ENCODE data around the gene CCDC24.

GRCh38 chr1:43962324-43962723, 29.1 kb upstream of the CCDC24 start:
- TF ChIP-seq, protein P1, sequence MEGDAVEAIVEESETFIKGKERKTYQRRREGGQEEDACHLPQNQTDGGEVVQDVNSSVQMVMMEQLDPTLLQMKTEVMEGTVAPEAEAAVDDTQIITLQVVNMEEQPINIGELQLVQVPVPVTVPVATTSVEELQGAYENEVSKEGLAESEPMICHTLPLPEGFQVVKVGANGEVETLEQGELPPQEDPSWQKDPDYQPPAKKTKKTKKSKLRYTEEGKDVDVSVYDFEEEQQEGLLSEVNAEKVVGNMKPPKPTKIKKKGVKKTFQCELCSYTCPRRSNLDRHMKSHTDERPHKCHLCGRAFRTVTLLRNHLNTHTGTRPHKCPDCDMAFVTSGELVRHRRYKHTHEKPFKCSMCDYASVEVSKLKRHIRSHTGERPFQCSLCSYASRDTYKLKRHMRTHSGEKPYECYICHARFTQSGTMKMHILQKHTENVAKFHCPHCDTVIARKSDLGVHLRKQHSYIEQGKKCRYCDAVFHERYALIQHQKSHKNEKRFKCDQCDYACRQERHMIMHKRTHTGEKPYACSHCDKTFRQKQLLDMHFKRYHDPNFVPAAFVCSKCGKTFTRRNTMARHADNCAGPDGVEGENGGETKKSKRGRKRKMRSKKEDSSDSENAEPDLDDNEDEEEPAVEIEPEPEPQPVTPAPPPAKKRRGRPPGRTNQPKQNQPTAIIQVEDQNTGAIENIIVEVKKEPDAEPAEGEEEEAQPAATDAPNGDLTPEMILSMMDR (IDR thresholded peaks at IDR 0.05), result no peak
- no peak for TF ChIP-seq POLR2A (IDR thresholded peaks at IDR 0.05)
